BE2C (cell line): Measurements from ENCODE around the gene INHBC.

Experiments used
- DNase-seq: peaks from one replicate; pipeline ENCODE4 v3.0.0-alpha.2; 2020
- H3K27me3 ChIP-seq: fragments of 250-450 bp; sonication (Bioruptor Pico); 2 replicates; pipeline ENCODE4 v1.5.1; 2020; ENCODE audit warnings: mild to moderate bottlenecking
- H3K36me3 ChIP-seq: fragments of 250-450 bp; sonication (Bioruptor Pico); 2 replicates; pipeline ENCODE4 v1.5.1; 2020; ENCODE audit warnings: mild to moderate bottlenecking
- H3K4me1 ChIP-seq: fragments of 250-450 bp; sonication (Bioruptor Pico); 2 replicates; pipeline ENCODE4 v1.5.1; 2020
- H3K4me3 ChIP-seq: 2 replicates; pipeline ENCODE4 v1.5.1; 2011; ENCODE audit warnings: low read depth, low read length
- H3K9me3 ChIP-seq: fragments of 250-450 bp; sonication (Bioruptor Pico); 2 replicates; pipeline ENCODE4 v1.5.1; 2020
- CTCF ChIP-seq: IDR thresholded peaks from 2 replicates; pipeline ENCODE4 v1.5.1; 2012; ENCODE audit warnings: mild to moderate bottlenecking, low read depth, low read length

INHBC gene

DNA sequence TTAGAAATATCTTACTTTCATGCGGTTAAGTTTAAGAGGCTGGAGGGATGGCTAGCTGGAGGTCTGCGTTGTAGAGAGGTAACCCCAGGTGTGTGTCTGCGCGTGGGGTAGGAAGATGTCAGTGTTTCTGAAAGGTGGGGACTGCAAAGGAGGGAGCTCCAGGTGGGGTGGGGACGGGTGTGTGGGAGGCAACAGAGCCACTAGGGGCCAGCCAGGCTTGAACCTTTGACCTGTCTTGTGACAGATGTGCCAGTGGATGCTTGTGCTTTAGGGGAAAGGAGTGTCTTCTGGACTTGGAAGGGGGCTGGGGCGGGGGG, 25.8 kb downstream of the INHBC start:
- H3K9me3 ChIP-seq, result no peaks in the 10 kb centered on the region
- H3K36me3 ChIP-seq, result no peaks in the 10 kb centered on the region
- H3K4me1 ChIP-seq, result peaks cover 3% of the 10 kb centered on the region
- TF ChIP-seq CTCF, result no peak
- H3K4me3 ChIP-seq, result peak overlapping the region; percentile 30
- H3K27me3 ChIP-seq, result peaks cover 25% of the 10 kb centered on the region
- DNase-seq, result no peak

DNA sequence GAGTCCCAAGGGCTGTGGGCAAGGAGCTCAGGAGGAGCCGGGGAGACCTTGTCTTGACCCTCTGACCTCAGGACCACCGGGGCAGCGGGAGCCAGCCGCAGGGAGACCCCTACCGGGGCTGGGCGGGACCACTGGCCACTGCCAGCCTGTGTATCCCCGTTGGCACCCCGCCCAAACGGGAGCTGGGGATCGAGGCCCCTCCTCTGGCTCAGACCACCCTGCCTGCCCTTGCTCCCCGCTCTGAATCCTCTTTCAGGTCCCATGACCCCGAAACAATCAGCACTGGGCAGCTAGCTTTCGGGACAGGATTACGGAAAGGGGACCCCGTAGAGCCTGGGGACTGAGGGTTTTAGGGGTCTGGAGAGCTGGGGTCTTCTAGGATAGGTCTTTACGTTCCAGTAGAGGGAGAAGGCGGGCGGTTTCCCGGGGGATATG, 26.3 kb downstream of the INHBC start:
- no peak for TF ChIP-seq CTCF
- Histone ChIP-seq H3K4me1 (peaks cover 3% of the 10 kb centered on the region), H3K27me3 (peaks cover 30% of the 10 kb centered on the region), H3K4me3 (peak overlapping the region; percentile 65), H3K36me3 (no peaks in the 10 kb centered on the region), H3K9me3 (no peaks in the 10 kb centered on the region)
- peak; percentile 46 for DNase-seq

DNA sequence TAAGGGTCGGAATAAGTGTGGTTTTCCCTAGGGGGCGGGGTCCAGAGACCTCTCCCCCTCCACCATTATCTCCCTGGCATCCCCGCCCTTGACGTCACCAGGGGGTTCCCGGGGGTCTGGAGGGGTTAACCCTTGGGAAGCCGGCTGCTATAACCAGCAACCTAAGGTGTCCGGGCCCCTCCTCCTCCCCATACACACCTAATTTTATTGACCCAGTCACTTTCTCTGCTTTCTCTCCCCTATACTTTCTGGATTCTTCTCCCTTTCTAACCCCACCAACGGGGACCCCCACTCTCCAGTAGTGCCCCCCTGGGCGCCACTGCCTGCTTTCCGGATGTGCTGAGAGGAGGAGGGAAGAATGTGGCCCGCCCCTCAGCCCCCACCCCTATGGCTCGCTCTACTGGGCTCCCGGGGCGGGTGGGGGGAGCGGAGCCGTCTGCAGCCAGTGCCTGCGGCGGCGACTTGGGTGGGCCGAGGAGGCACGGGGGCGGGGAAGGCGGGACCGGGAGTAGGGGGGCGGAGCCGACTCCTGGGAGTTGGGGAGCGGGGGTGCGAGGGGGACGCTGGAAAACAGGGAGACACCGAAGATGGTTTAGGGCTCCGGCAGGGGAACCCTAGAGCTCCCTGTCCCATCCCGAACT, 26.8 kb downstream of the INHBC start:
- DNase-seq, result peak; percentile 69
- TF ChIP-seq CTCF, result no peak
- Histone ChIP-seq H3K4me3 (peak overlapping the region; percentile 65), H3K36me3 (no peaks in the 10 kb centered on the region), H3K4me1 (peaks cover 3% of the 10 kb centered on the region), H3K27me3 (peaks cover 35% of the 10 kb centered on the region), H3K9me3 (no peaks in the 10 kb centered on the region)

- TF ChIP-seq CTCF, result no peak
- no peaks in the 10 kb centered on the region for H3K36me3 ChIP-seq
Observed at GRCh38 chr12:57461917-57462250, 27.3 kb downstream of the INHBC start.

GRCh38 chr12:57462251-57462911, 27.8 kb downstream of the INHBC start:
- no peaks in the 10 kb centered on the region for H3K9me3 ChIP-seq
- no peaks in the 10 kb centered on the region for H3K36me3 ChIP-seq
- peaks cover 45% of the 10 kb centered on the region for H3K27me3 ChIP-seq
- peak; percentile 88 for DNase-seq
- peaks cover 3% of the 10 kb centered on the region for H3K4me1 ChIP-seq
- H3K4me3 ChIP-seq, result peak overlapping the region; percentile 65
- peak; percentile 97 for TF ChIP-seq CTCF

More at GRCh38 chr12:57461917-57462250, 27.3 kb downstream of the INHBC start:
- peaks cover 3% of the 10 kb centered on the region for H3K4me1 ChIP-seq
- DNase-seq, result no peak
- H3K27me3 ChIP-seq, result peaks cover 40% of the 10 kb centered on the region
- peak overlapping the region; percentile 65 for H3K4me3 ChIP-seq
- H3K9me3 ChIP-seq, result no peaks in the 10 kb centered on the region

DNA sequence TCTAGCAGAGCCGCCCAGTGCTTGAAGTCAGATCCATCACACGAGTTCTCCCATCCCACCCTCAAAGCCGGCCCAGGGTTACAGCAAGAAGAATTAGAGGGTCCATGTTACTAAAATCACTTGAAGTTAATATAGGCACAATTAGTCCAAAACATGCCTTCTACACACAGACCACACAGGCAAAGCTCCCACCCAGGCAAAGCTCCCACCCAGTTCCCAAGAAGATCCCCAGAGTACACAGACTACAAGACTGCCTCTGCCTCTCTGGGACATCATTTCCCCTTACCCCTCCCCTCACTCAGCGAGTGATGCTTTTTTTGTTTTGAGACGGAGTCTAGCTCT, 28.3 kb downstream of the INHBC start:
- Histone ChIP-seq H3K27me3 (peaks cover 50% of the 10 kb centered on the region), H3K9me3 (no peaks in the 10 kb centered on the region), H3K4me1 (peaks cover 3% of the 10 kb centered on the region), H3K4me3 (peak overlapping the region; percentile 65; the same call in 1 of the 2 replicates), H3K36me3 (no peaks in the 10 kb centered on the region)
- no peak for TF ChIP-seq CTCF
- DNase-seq, result no peak
